Activated CD8-positive, alpha-beta T cell treated with anti-CD3 and anti-CD28 coated beads, Interleukin-2, amount 10 ng/mL, durations not matched to agents 7 days and 5 days (primary cell): ENCODE results near the gene MAPK13. TPM values are rescaled to one million over a fixed set of nuclear protein-coding genes. Genes with fewer than 3 reads are reported as not detected.

Experiments
- ATAC-seq: fragments of 150-1000 bp; cut with Tn5 transposase; one replicate; pipeline ENCODE4 v1.10.0; 2021; ENCODE audit warnings: moderate library complexity
- CTCF ChIA-PET: fragments of 350-600 bp; sonication (Branson Sonifier 250); formaldehyde crosslinking; loops from one replicate; lab custom pipeline; 2021; ENCODE audit warnings: antibody characterized with exemption; lab: Charles Lee
- POLR2A ChIA-PET: fragments of 350-600 bp; sonication (Branson Sonifier 250); formaldehyde crosslinking; loops from one replicate; lab custom pipeline; 2021; ENCODE audit warnings: antibody characterized with exemption; lab: Charles Lee
- DNase-seq: peaks from one replicate; pipeline ENCODE4 v3.0.0-alpha.2; 2020
- H3K27ac Mint-ChIP-seq: one replicate; pipeline ENCODE4 v1.8.0; 2021; ENCODE audit warnings: mild to moderate bottlenecking, mixed read lengths
- H3K27me3 Mint-ChIP-seq: one replicate; pipeline ENCODE4 v1.8.0; 2021; ENCODE audit warnings: low read depth, mixed read lengths
- H3K36me3 Mint-ChIP-seq: one replicate; pipeline ENCODE4 v1.8.0; 2021; ENCODE audit warnings: low read depth, mixed read lengths
- H3K4me1 Mint-ChIP-seq: one replicate; pipeline ENCODE4 v1.8.0; 2021; ENCODE audit warnings: low read depth, mixed read lengths
- H3K4me3 Mint-ChIP-seq: one replicate; pipeline ENCODE4 v1.8.0; 2021; ENCODE audit warnings: mild to moderate bottlenecking, mixed read lengths
- H3K9me3 Mint-ChIP-seq: one replicate; pipeline ENCODE4 v1.8.0; 2022; ENCODE audit warnings: mixed read lengths; ENCODE audit not compliant: insufficient read depth
- total RNA-seq, 2 experiments: library from RNA; stranded (reverse); gene quantifications; one replicate each; pipeline ENCODE4 v1.2.3, GENCODE V29; 2021

MAPK13 gene
- total RNA-seq, 2 experiments from 2014 or later, result 42.6 to 43.5 TPM

- no peak overlapping the region for H3K4me3 Mint-ChIP-seq
- peaks cover 32% of the 10 kb centered on the region for H3K36me3 Mint-ChIP-seq
- CTCF ChIA-PET, result interaction anchor here (0.7 to 4.0 kb wide), 4 partner anchors 10 to 71 kb away, joined by 3 to 26 read pairs (median 12); partner anchors contain the start of gene MAPK14
- H3K4me1 Mint-ChIP-seq, result peaks cover 36% of the 10 kb centered on the region
- no peaks in the 10 kb centered on the region for H3K9me3 Mint-ChIP-seq
- ATAC-seq (no peak), DNase-seq (no peak)
- H3K27ac Mint-ChIP-seq, result peak overlapping the region; percentile 65
- POLR2A ChIA-PET, result interaction anchor here (0.5 to 2.4 kb wide), 4 partner anchors 10 to 71 kb away, joined by 3 to 15 read pairs (median 3); partner anchors contain the start of gene MAPK14
- H3K27me3 Mint-ChIP-seq, result no peaks in the 10 kb centered on the region
These were observed 31.2 kb upstream of the MAPK13 start for GRCh38 chr6:36098920-36099647.

GRCh38 chr6:36099869-36100483 is 30.3 kb upstream of the MAPK13 start:
- Mint-ChIP-seq H3K9me3 (no peaks in the 10 kb centered on the region), H3K36me3 (peaks cover 33% of the 10 kb centered on the region), H3K4me3 (no peak overlapping the region), H3K4me1 (peaks cover 31% of the 10 kb centered on the region), H3K27ac (peak overlapping the region; percentile 65), H3K27me3 (no peaks in the 10 kb centered on the region)
- DNase-seq, result peak; percentile 63
- CTCF ChIA-PET, result interaction anchor here (0.7 to 4.0 kb wide), 10 partner anchors 9 to 104 kb away, joined by 3 to 26 read pairs (median 4); partner anchors contain the start of gene MAPK14
- POLR2A ChIA-PET, result interaction anchor here (0.5 to 2.4 kb wide), 4 partner anchors 9 to 72 kb away, joined by 3 to 15 read pairs (median 4); partner anchors contain the start of gene MAPK14
- peak; percentile 70 for ATAC-seq

GRCh38 chr6:36101691-36102090 is 28.6 kb upstream of the MAPK13 start:
- H3K27ac Mint-ChIP-seq, result no peak overlapping the region
- peaks cover 23% of the 10 kb centered on the region for H3K4me1 Mint-ChIP-seq

GRCh38 chr6:36102853-36103252 is 27.5 kb upstream of the MAPK13 start:
- ATAC-seq (no peak), DNase-seq (no peak)
- CTCF ChIA-PET, result interaction anchor here (1.0 to 4.4 kb wide), 5 partner anchors 7 to 75 kb away, joined by 3 to 44 read pairs (median 7); partner anchors contain the start of gene MAPK14
- Mint-ChIP-seq H3K4me1 (peaks cover 30% of the 10 kb centered on the region), H3K27ac (no peak overlapping the region), H3K9me3 (no peaks in the 10 kb centered on the region), H3K27me3 (no peaks in the 10 kb centered on the region), H3K4me3 (no peak overlapping the region), H3K36me3 (peaks cover 28% of the 10 kb centered on the region)
- POLR2A ChIA-PET, result interaction anchor here (3.8 kb wide), 1 partner anchor 18 kb away, joined by 17 read pairs; no protein-coding TSS in a partner anchor

More at GRCh38 chr6:36101691-36102090, 28.6 kb upstream of the MAPK13 start:
- DNase-seq (no peak), ATAC-seq (no peak)
- Mint-ChIP-seq H3K4me3 (no peak overlapping the region), H3K36me3 (peaks cover 28% of the 10 kb centered on the region), H3K9me3 (no peaks in the 10 kb centered on the region), H3K27me3 (no peaks in the 10 kb centered on the region)
- ChIA-PET POLR2A (interaction anchor here (1.2 kb wide), 1 partner anchor 30 kb away, joined by 3 read pairs; no protein-coding TSS in a partner anchor), CTCF (interaction anchor here (4.0 kb wide), 1 partner anchor 19 kb away, joined by 26 read pairs; no protein-coding TSS in a partner anchor)

GRCh38 chr6:36104836-36105235 is 25.5 kb upstream of the MAPK13 start:
- Mint-ChIP-seq H3K27ac (no peak overlapping the region), H3K9me3 (no peaks in the 10 kb centered on the region), H3K27me3 (no peaks in the 10 kb centered on the region), H3K36me3 (peaks cover 45% of the 10 kb centered on the region), H3K4me1 (peaks cover 35% of the 10 kb centered on the region), H3K4me3 (no peak overlapping the region)
- ATAC-seq (no peak), DNase-seq (no peak)
- CTCF ChIA-PET, result interaction anchor here (0.7 to 4.4 kb wide), 5 partner anchors 9 to 266 kb away, joined by 3 to 44 read pairs (median 6); partner anchors contain the start of gene MAPK14
- POLR2A ChIA-PET, result interaction anchor here (0.7 to 3.8 kb wide), 4 partner anchors 11 to 1153 kb away, joined by 3 to 17 read pairs (median 4); partner anchors contain the start of gene TMEM217

- peaks cover 59% of the 10 kb centered on the region for H3K36me3 Mint-ChIP-seq
- peak; percentile 76 for ATAC-seq
- peak overlapping the region; percentile 21 for H3K4me3 Mint-ChIP-seq
These were observed 21.2 kb upstream of the MAPK13 start for GRCh38 chr6:36109092-36109491.

GRCh38 chr6:36110050-36110449 is 20.3 kb upstream of the MAPK13 start:
- peaks cover 61% of the 10 kb centered on the region for H3K36me3 Mint-ChIP-seq
- peak overlapping the region; percentile 33 for H3K27ac Mint-ChIP-seq
- H3K9me3 Mint-ChIP-seq, result no peaks in the 10 kb centered on the region
- no peak for DNase-seq
- ChIA-PET POLR2A (interaction anchor here (0.6 kb wide), 1 partner anchor 38 kb away, joined by 3 read pairs; no protein-coding TSS in a partner anchor), CTCF (interaction anchor here (2.4 to 3.4 kb wide), 2 partner anchors 11 to 15 kb away, joined by 13 to 20 read pairs; no protein-coding TSS in a partner anchor)
- H3K27me3 Mint-ChIP-seq, result no peaks in the 10 kb centered on the region
- H3K4me3 Mint-ChIP-seq, result no peak overlapping the region
- peaks cover 57% of the 10 kb centered on the region for H3K4me1 Mint-ChIP-seq
- ATAC-seq, result no peak

More at GRCh38 chr6:36109092-36109491, 21.2 kb upstream of the MAPK13 start:
- ChIA-PET CTCF (interaction anchor here (1.0 to 3.4 kb wide), 5 partner anchors 9 to 81 kb away, joined by 3 to 20 read pairs (median 13); partner anchors contain the start of gene MAPK14), POLR2A (interaction anchor here (0.6 to 2.7 kb wide), 4 partner anchors 10 to 21 kb away, joined by 3 to 20 read pairs (median 3); partner anchors contain the start of gene MAPK13)
- peak overlapping the region; percentile 87 for H3K27ac Mint-ChIP-seq
- peak; percentile 51 for DNase-seq
- H3K27me3 Mint-ChIP-seq, result no peaks in the 10 kb centered on the region
- H3K9me3 Mint-ChIP-seq, result no peaks in the 10 kb centered on the region
- peaks cover 48% of the 10 kb centered on the region for H3K4me1 Mint-ChIP-seq

GRCh38 chr6:36110863-36111262 is 19.4 kb upstream of the MAPK13 start:
- CTCF ChIA-PET, result interaction anchor here (2.0 to 2.4 kb wide), 2 partner anchors 10 to 16 kb away, joined by 12 to 13 read pairs; no protein-coding TSS in a partner anchor
- H3K4me1 Mint-ChIP-seq, result peaks cover 64% of the 10 kb centered on the region
- no peaks in the 10 kb centered on the region for H3K9me3 Mint-ChIP-seq
- no peak for DNase-seq
- H3K27me3 Mint-ChIP-seq, result no peaks in the 10 kb centered on the region
- H3K36me3 Mint-ChIP-seq, result peaks cover 61% of the 10 kb centered on the region
- H3K4me3 Mint-ChIP-seq, result no peak overlapping the region
- no peak for ATAC-seq
- H3K27ac Mint-ChIP-seq, result no peak overlapping the region
- POLR2A ChIA-PET, result interaction anchor here (0.6 to 2.3 kb wide), 3 partner anchors 10 to 37 kb away, joined by 3 to 15 read pairs (median 3); no protein-coding TSS in a partner anchor

- H3K36me3 Mint-ChIP-seq, result peaks cover 68% of the 10 kb centered on the region
- no peaks in the 10 kb centered on the region for H3K27me3 Mint-ChIP-seq
- POLR2A ChIA-PET, result interaction anchor here (0.8 to 2.4 kb wide), 3 partner anchors 10 to 20 kb away, joined by 3 to 15 read pairs (median 7); no protein-coding TSS in a partner anchor
- H3K4me1 Mint-ChIP-seq, result peaks cover 70% of the 10 kb centered on the region
- DNase-seq (no peak), ATAC-seq (no peak)
- peak overlapping the region; percentile 52 for H3K27ac Mint-ChIP-seq
- no peaks in the 10 kb centered on the region for H3K9me3 Mint-ChIP-seq
- no peak overlapping the region for H3K4me3 Mint-ChIP-seq
- CTCF ChIA-PET, result interaction anchor here (0.7 to 2.0 kb wide), 4 partner anchors 9 to 84 kb away, joined by 3 to 12 read pairs (median 6); partner anchors contain the start of gene MAPK14
These were observed 18.8 kb upstream of the MAPK13 start for GRCh38 chr6:36111526-36111925.

GRCh38 chr6:36113049-36113448 is 17.3 kb upstream of the MAPK13 start:
- Mint-ChIP-seq H3K27ac (peak overlapping the region; percentile 93), H3K4me1 (peaks cover 76% of the 10 kb centered on the region), H3K36me3 (peaks cover 69% of the 10 kb centered on the region), H3K4me3 (no peak overlapping the region), H3K9me3 (no peaks in the 10 kb centered on the region), H3K27me3 (no peaks in the 10 kb centered on the region)
- ChIA-PET CTCF (interaction anchor here (0.7 to 1.6 kb wide), 3 partner anchors 18 to 512 kb away, joined by 3 to 6 read pairs (median 5); partner anchors contain the start of gene MAPK14), POLR2A (interaction anchor here (2.3 to 2.4 kb wide), 2 partner anchors 8 to 18 kb away, joined by 7 to 15 read pairs; no protein-coding TSS in a partner anchor)
- DNase-seq (no peak), ATAC-seq (no peak)
